OCI-LY7 (cell line): ENCODE data around the gene ELOB. TPM values are rescaled to one million over a fixed set of nuclear protein-coding genes. Genes with fewer than 3 reads are reported as not detected.

Experiments used
- BruUV-seq: library from RNA; stranded (reverse); fragments of 400-500 nt; replicated peaks from 2 replicates; lab custom pipeline; 2021; lab: Mats Ljungman, UMichigan
- CTCF ChIA-PET: fragments of 300-600 bp; sonication (Branson Sonifier 250); formaldehyde crosslinking; loops from one replicate; lab custom pipeline; 2022; ENCODE audit warnings: antibody characterized with exemption; ENCODE audit not compliant: unreplicated experiment; lab: Charles Lee
- POLR2A ChIA-PET: fragments of 300-600 bp; sonication (Branson Sonifier 250); formaldehyde crosslinking; loops from one replicate; lab custom pipeline; 2022; ENCODE audit warnings: antibody characterized with exemption; lab: Charles Lee
- DNase-seq: peaks from one replicate; pipeline ENCODE4 v3.0.0-alpha.2; 2015; ENCODE audit warnings: low spot score
- H2AFZ ChIP-seq: fragments of 200-600 bp; sonication (generic), shearing (Covaris generic); 2 replicates; pipeline ENCODE4 v1.6.1; 2014; ENCODE audit warnings: mild to moderate bottlenecking, antibody characterized with exemption, low read length, moderate library complexity
- H3K27ac ChIP-seq: fragments of 200-600 bp; sonication (generic); 2 replicates; pipeline ENCODE4 v1.5.1; 2014; ENCODE audit warnings: mixed run types, low read depth, mild to moderate bottlenecking, moderate library complexity, low read length, inconsistent platforms; ENCODE audit not compliant: poor library complexity, severe bottlenecking
- H3K36me3 ChIP-seq: fragments of 200-600 bp; sonication (generic); 2 replicates; pipeline ENCODE4 v1.6.1; 2014; ENCODE audit warnings: mild to moderate bottlenecking, antibody characterized with exemption, low read length, moderate library complexity, mixed read lengths; ENCODE audit not compliant: insufficient read depth
- H3K4me1 ChIP-seq: fragments of 200-600 bp; sonication (generic); 2 replicates; pipeline ENCODE4 v1.5.1; 2014; ENCODE audit warnings: mild to moderate bottlenecking, low read length; ENCODE audit not compliant: insufficient read depth, poor library complexity, severe bottlenecking
- H3K4me2 ChIP-seq: fragments of 200-600 bp; sonication (generic); 2 replicates; pipeline ENCODE4 v1.6.1; 2014; ENCODE audit warnings: mild to moderate bottlenecking, low read length
- H3K4me3 ChIP-seq: fragments of 200-600 bp; sonication (generic); 2 replicates; pipeline ENCODE4 v1.5.1; 2014; ENCODE audit warnings: mild to moderate bottlenecking, low read depth, low read length; ENCODE audit not compliant: poor library complexity, severe bottlenecking
- H3K79me2 ChIP-seq: fragments of 200-600 bp; sonication (generic); 2 replicates; pipeline ENCODE4 v1.6.1; 2016; ENCODE audit warnings: low read depth, mild to moderate bottlenecking, low read length, moderate library complexity, mixed read lengths; ENCODE audit not compliant: insufficient read depth
- H3K9me2 ChIP-seq: fragments of 200-600 bp; sonication (generic); 2 replicates; pipeline ENCODE4 v1.6.1; 2016; ENCODE audit warnings: mild to moderate bottlenecking, low read length, mixed read lengths; ENCODE audit not compliant: insufficient read depth
- H3K9me3 ChIP-seq: fragments of 200-600 bp; sonication (generic); 2 replicates; pipeline ENCODE4 v1.6.1; 2014; ENCODE audit warnings: mild to moderate bottlenecking, mixed run types, low read length, mixed read lengths
- H4K20me1 ChIP-seq: fragments of 200-600 bp; sonication (generic); 2 replicates; pipeline ENCODE4 v1.6.1; 2014; ENCODE audit warnings: mild to moderate bottlenecking, antibody characterized with exemption, low read length, moderate library complexity, mixed read lengths; ENCODE audit not compliant: insufficient read depth
- CTCF ChIP-seq: fragments of 200-600 bp; sonication (generic); conservative IDR thresholded peaks from 2 replicates; pipeline ENCODE4 v1.5.1; 2014; ENCODE audit warnings: mild to moderate bottlenecking, antibody characterized with exemption, low read length, moderate library complexity, mixed read lengths
- EZH2phosphoT487 ChIP-seq: fragments of 200-600 bp; sonication (generic); IDR thresholded peaks from 2 replicates; pipeline ENCODE4 v1.6.1; 2018; ENCODE audit warnings: low read depth, borderline replicate concordance, mild to moderate bottlenecking, mixed run types, antibody characterized with exemption, low read length, moderate library complexity, mixed read lengths
- intact Hi-C: fragments of 100-400 bp; cut with micrococcal nuclease; formaldehyde crosslinking; loops from one replicate; pipeline ENCODE4 v1.10.0; 2022; ENCODE audit not compliant: unreplicated experiment
- total RNA-seq, 2 experiments: library from RNA; depleted of rRNA in 1 of 2; stranded (reverse); fragments of >200 nt in 1 of 2; shearing (Covaris generic) in 1 of 2; gene quantifications; 2 replicates each; pipeline ENCODE4 v1.2.3, GENCODE V29; 2014 to 2022

Gene ELOB
- total RNA-seq, 2 experiments from 2014 or later = 209 to 285 TPM

DNA sequence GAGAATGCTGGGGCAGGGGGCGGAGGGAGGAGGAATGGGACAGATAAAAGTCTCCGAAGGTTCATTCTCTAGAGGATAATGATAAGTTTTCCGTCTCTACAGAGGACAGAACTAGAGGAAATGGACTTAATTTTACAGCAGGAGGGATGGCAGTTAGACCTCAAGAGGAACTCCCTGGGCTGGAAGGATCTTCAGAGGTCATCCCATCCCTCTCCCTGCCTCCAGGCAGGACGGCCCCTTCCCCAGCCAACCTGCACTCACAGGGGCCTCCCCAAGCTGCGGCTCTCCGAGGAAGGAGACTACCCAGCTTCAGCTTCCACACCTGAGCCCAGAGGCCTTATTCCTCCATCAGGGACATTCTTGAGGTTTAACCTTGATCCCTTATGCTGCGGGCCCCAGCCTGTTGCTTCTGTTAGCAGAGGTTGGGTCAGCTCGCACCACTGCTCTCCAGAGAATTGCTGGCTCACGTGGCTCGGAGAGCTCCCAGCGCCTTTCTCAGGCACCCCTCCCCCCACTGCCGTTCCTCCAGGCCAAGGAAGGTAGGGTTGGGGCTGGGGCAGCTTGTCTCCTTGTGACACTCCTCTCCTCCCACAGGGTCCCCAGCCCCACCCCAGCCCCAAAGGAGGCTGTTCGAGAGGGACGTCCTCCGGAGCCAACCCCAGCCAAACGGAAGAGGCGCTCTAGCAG, 8.5 kb downstream of the ELOB start:
- ChIA-PET POLR2A (no interaction called here), CTCF (no interaction called here)

DNA sequence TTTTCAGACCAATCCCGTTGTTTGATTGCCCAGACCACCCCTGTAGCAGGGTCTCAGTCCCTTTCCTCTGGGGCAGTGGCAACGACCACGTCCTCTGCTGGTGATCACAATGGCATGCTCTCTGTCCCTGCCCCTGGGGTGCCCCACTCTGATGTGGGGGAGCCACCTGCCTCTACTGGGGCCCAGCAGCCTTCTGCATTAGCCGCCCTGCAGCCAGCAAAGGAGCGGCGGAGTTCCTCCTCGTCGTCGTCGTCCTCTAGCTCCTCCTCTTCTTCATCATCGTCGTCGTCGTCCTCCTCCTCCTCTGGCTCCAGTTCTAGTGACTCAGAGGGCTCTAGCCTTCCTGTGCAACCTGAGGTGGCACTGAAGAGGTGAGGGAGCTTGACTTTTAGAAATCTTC, 9.2 kb downstream of the ELOB start:
- Histone ChIP-seq H3K4me2 (no peak overlapping the region), H3K36me3 (peaks cover 98% of the 10 kb centered on the region), H2AFZ (no peak overlapping the region), H3K9me2 (no peaks in the 10 kb centered on the region), H3K9me3 (no peaks in the 10 kb centered on the region), H3K4me3 (no peak overlapping the region), H3K4me1 (no peaks in the 10 kb centered on the region), H3K79me2 (peaks cover 29% of the 10 kb centered on the region), H3K27ac (no peak overlapping the region), H4K20me1 (peaks cover 5% of the 10 kb centered on the region)
- BruUV-seq = no TSS peak
- ChIA-PET CTCF (no interaction called here), POLR2A (no interaction called here)
- TF ChIP-seq CTCF (no peak), EZH2phosphoT487 (no peak)
- DNase-seq = no peak
- intact Hi-C loops = no loop called here

More for the DNA sequence above, 8.5 kb downstream of the ELOB start:
- Histone ChIP-seq H4K20me1 (peaks cover 5% of the 10 kb centered on the region), H3K4me2 (no peak overlapping the region), H3K4me1 (no peaks in the 10 kb centered on the region), H3K9me2 (no peaks in the 10 kb centered on the region), H3K79me2 (peaks cover 23% of the 10 kb centered on the region), H3K27ac (no peak overlapping the region), H3K4me3 (no peak overlapping the region), H3K9me3 (no peaks in the 10 kb centered on the region), H3K36me3 (peaks cover 98% of the 10 kb centered on the region), H2AFZ (no peak overlapping the region)
- TF ChIP-seq EZH2phosphoT487 (no peak), CTCF (no peak)
- intact Hi-C loops = no loop called here
- BruUV-seq = no TSS peak
- DNase-seq = no peak

- ChIA-PET CTCF (no interaction called here), POLR2A (no interaction called here)
- Histone ChIP-seq H3K27ac (no peak overlapping the region), H3K4me3 (no peak overlapping the region), H3K4me2 (no peak overlapping the region), H3K9me2 (no peaks in the 10 kb centered on the region), H4K20me1 (peaks cover 5% of the 10 kb centered on the region), H3K36me3 (peaks cover 100% of the 10 kb centered on the region), H3K79me2 (peaks cover 35% of the 10 kb centered on the region), H3K4me1 (no peaks in the 10 kb centered on the region), H3K9me3 (no peaks in the 10 kb centered on the region), H2AFZ (no peak overlapping the region)
- TF ChIP-seq EZH2phosphoT487 (no peak), CTCF (no peak)
- no peak for DNase-seq
- intact Hi-C loops = no loop called here
- BruUV-seq = no TSS peak
These were observed 9.8 kb downstream of the ELOB start for GRCh38 chr16:2767140-2767731.
